NCI-H2196 (cell line): ENCODE results near the gene ORM2.
"Not testable (repeated sequence)": the region's sequence is repeated elsewhere in the genome, so short reads cannot be mapped to it uniquely, and the experiment has no call there.

Source experiments
- DNase-seq: peaks from one replicate; lab custom pipeline; 2025; ENCODE audit not compliant: unreplicated experiment; lab: John Stamatoyannopoulos, UW

Gene ORM2

GRCh38 chr9:114329625-114330022 is at the start of gene ORM2:
Gene ORM2, plus strand, starts transcription at chr9:114329869. Its CDS starts 36 bp downstream, at chr9:114329905.
- DNase-seq, result not testable (repeated sequence)

GRCh38 chr9:114280636-114281472 is 48.8 kb upstream of the ORM2 start:
- no peak for DNase-seq

GRCh38 chr9:114281473-114282103 is 48.1 kb upstream of the ORM2 start:
- DNase-seq, result no peak

- DNase-seq, result no peak
Measured at GRCh38 chr9:114282104-114282485, 47.6 kb upstream of the ORM2 start.

GRCh38 chr9:114282507-114282906 is 47.2 kb upstream of the ORM2 start:
- DNase-seq, result no peak

GRCh38 chr9:114282926-114283325 is 46.7 kb upstream of the ORM2 start:
- no peak for DNase-seq

GRCh38 chr9:114283551-114284111 is 46.0 kb upstream of the ORM2 start:
- no peak for DNase-seq

GRCh38 chr9:114284316-114285060 is 45.2 kb upstream of the ORM2 start:
- DNase-seq, result no peak

- DNase-seq, result no peak
Measured at GRCh38 chr9:114285166-114285867, 44.4 kb upstream of the ORM2 start.

- no peak for DNase-seq
Measured at GRCh38 chr9:114286146-114286679, 43.5 kb upstream of the ORM2 start.

GRCh38 chr9:114287001-114287762 is 42.5 kb upstream of the ORM2 start:
- DNase-seq, result no peak

GRCh38 chr9:114287763-114288192 is 41.9 kb upstream of the ORM2 start:
- no peak for DNase-seq

GRCh38 chr9:114288193-114289091 is 41.2 kb upstream of the ORM2 start:
- DNase-seq, result no peak

GRCh38 chr9:114289106-114289505 is 40.6 kb upstream of the ORM2 start:
- DNase-seq, result no peak

- DNase-seq, result no peak
Measured at GRCh38 chr9:114289571-114290481, 39.8 kb upstream of the ORM2 start.

- no peak for DNase-seq
Measured at GRCh38 chr9:114290561-114290986, 39.1 kb upstream of the ORM2 start.

GRCh38 chr9:114291064-114291474 is 38.6 kb upstream of the ORM2 start:
- DNase-seq, result peak; percentile 63
